Osteoblast (primary cell): ENCODE measurements around the gene VCL. TPM values are rescaled to one million over a fixed set of nuclear protein-coding genes. Genes with fewer than 3 reads are reported as not detected.

ENCODE experiments used
- DNase-seq: peaks from one replicate; pipeline ENCODE4 v3.0.0; 2011; ENCODE audit warnings: low spot score, mixed read lengths; ENCODE audit not compliant: insufficient read length; ENCODE audit errors: missing footprints
- H2AFZ ChIP-seq: 2 replicates; pipeline ENCODE4 v1.6.0; 2011; ENCODE audit warnings: mild to moderate bottlenecking, low read length
- H3K27ac ChIP-seq: 2 replicates; pipeline ENCODE4 v1.5.1; 2011; ENCODE audit warnings: mild to moderate bottlenecking, low read depth, low read length, moderate library complexity
- H3K27me3 ChIP-seq: 2 replicates; pipeline ENCODE4 v1.6.0; 2012; ENCODE audit warnings: mild to moderate bottlenecking, control low read depth, inconsistent platforms, low read length, moderate library complexity; ENCODE audit not compliant: insufficient read depth
- H3K36me3 ChIP-seq: 2 replicates; pipeline ENCODE4 v1.5.1; 2011; ENCODE audit warnings: mild to moderate bottlenecking, low read length, control low read depth, moderate library complexity; ENCODE audit not compliant: insufficient read depth
- H3K4me1 ChIP-seq: 2 replicates; pipeline ENCODE4 v1.5.1; 2011; ENCODE audit warnings: mild to moderate bottlenecking, low read length, control low read depth, moderate library complexity; ENCODE audit not compliant: insufficient read depth
- H3K4me2 ChIP-seq: 2 replicates; pipeline ENCODE4 v1.6.0; 2011; ENCODE audit warnings: mild to moderate bottlenecking, low read length; ENCODE audit not compliant: insufficient read depth
- H3K4me3 ChIP-seq: fragments of 200-600 bp; sonication (generic); 3 replicates; pipeline ENCODE4 v1.5.1; 2012; ENCODE audit warnings: mild to moderate bottlenecking, low read length, inconsistent platforms; ENCODE audit not compliant: insufficient read depth
- H3K79me2 ChIP-seq: 2 replicates; pipeline ENCODE4 v1.6.0; 2012; ENCODE audit warnings: mild to moderate bottlenecking, low read length, control low read depth, inconsistent platforms; ENCODE audit not compliant: insufficient read depth
- H3K9me3 ChIP-seq: 2 replicates; pipeline ENCODE4 v1.5.1; 2011; ENCODE audit warnings: low read depth, low read length, control low read depth
- H4K20me1 ChIP-seq: 2 replicates; pipeline ENCODE4 v1.6.0; 2012; ENCODE audit warnings: mild to moderate bottlenecking, low read length, control low read depth; ENCODE audit not compliant: insufficient read depth
- CTCF ChIP-seq: IDR thresholded peaks from 2 replicates; pipeline ENCODE4 v1.5.1; 2011; ENCODE audit warnings: mild to moderate bottlenecking, low read depth, low read length, moderate library complexity; ENCODE audit errors: extremely low read depth
- total RNA-seq: library from RNA; depleted of rRNA; stranded (reverse); fragments of >200 nt; gene quantifications from 2 replicates; pipeline ENCODE4 v1.2.3, GENCODE V29; 2012

VCL gene
- total RNA-seq, 1 donor: 201 TPM

DNA sequence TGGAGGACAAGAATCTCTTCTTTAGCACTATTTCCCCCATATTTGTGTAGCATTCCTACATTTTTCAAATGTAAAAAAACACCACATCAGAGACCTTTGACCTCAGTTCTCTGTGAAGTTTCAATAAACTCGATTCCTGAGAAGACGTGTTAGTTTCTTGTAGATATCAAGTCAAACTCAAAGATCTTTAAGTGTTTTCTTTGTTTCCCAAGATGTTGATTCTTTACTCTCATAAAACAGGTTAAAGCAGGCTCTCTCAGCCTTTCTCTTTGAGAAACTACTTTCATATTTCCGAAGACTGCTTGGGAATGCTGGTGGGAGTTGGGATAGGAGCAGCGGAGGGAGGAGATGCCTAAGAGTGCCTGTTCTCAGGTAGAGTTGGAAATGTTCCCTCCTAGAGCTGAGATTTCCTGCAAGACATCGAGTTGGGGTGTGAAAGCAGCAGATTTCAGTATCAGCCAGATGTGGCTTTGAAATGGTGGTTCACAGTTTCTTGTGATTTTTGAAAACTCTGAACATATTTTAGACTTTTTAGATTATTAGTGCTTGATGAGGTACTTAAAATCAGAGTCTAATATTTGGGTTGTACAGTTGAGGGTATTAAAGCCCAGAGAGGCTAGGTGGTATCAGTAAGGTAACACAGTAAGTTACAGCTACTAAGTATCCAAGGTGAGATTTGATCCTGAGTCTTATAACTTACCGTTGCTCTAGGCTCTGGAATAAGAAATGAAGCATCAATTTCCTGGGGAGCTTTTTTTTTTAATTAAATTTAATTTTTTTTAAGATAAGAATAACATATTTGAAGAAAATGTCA is 167.0 kb downstream of the VCL start:
- no peaks in the 10 kb centered on the region for H3K36me3 ChIP-seq
- no peak overlapping the region for H3K4me3 ChIP-seq
- H4K20me1 ChIP-seq: no peaks in the 10 kb centered on the region
- TF ChIP-seq CTCF: no peak
- peaks cover 15% of the 10 kb centered on the region for H3K4me1 ChIP-seq
- peak overlapping the region; percentile 3 for H3K4me2 ChIP-seq
- H3K79me2 ChIP-seq: no peaks in the 10 kb centered on the region
- H3K9me3 ChIP-seq: no peaks in the 10 kb centered on the region
- no peak for DNase-seq
- H2AFZ ChIP-seq: peak overlapping the region; percentile 44
- H3K27ac ChIP-seq: no peak overlapping the region
- no peaks in the 10 kb centered on the region for H3K27me3 ChIP-seq

- H3K4me2 ChIP-seq: no peak overlapping the region
- H3K79me2 ChIP-seq: no peaks in the 10 kb centered on the region
- peaks cover 15% of the 10 kb centered on the region for H3K4me1 ChIP-seq
- DNase-seq: no peak
- H2AFZ ChIP-seq: no peak overlapping the region
- TF ChIP-seq CTCF: no peak
- no peak overlapping the region for H3K27ac ChIP-seq
- no peak overlapping the region for H3K4me3 ChIP-seq
- no peaks in the 10 kb centered on the region for H3K36me3 ChIP-seq
- H3K9me3 ChIP-seq: no peaks in the 10 kb centered on the region
- H4K20me1 ChIP-seq: no peaks in the 10 kb centered on the region
- H3K27me3 ChIP-seq: no peaks in the 10 kb centered on the region
Measured at GRCh38 chr10:74165530-74165901, 167.6 kb downstream of the VCL start.

DNA sequence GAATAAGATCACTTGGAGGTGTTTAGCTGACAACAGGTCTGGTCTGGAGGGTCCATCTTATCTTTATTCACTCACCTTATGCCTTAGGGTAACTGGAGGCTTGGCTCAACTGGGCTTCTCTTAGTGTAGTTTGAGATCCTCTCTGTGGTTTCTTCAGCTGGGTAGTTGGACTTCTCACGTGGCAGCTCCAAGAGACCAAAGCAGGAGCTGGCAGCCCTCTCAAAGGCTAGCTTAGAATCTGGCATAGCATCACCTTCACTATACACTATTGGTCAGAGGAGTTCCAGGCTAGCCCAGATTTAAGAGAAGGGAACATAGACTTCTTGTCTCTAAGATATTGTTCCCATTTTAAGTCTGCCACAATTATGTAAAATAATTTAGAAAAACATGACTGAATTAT is 169.5 kb downstream of the VCL start:
- H3K36me3 ChIP-seq: no peaks in the 10 kb centered on the region
- no peaks in the 10 kb centered on the region for H4K20me1 ChIP-seq
- no peaks in the 10 kb centered on the region for H3K9me3 ChIP-seq
- H3K4me3 ChIP-seq: no peak overlapping the region
- peaks cover 15% of the 10 kb centered on the region for H3K4me1 ChIP-seq
- no peaks in the 10 kb centered on the region for H3K27me3 ChIP-seq
- TF ChIP-seq CTCF: no peak
- no peaks in the 10 kb centered on the region for H3K79me2 ChIP-seq
- DNase-seq: no peak
- no peak overlapping the region for H3K27ac ChIP-seq
- no peak overlapping the region for H3K4me2 ChIP-seq
- no peak overlapping the region for H2AFZ ChIP-seq

Other genes with a start within 250 kb of the VCL start
- gene CHCHD1, start 216.1 kb upstream of the VCL start, total RNA-seq: 11.2 and 12.7 TPM in 2 replicates
- gene ZSWIM8, start 212.5 kb upstream of the VCL start, total RNA-seq: 63.1 and 76.7 TPM in 2 replicates
- 30.4 and 35.8 TPM in 2 replicates for gene NDST2, start 186.5 kb upstream of the VCL start, total RNA-seq
- 22.4 and 28.3 TPM in 2 replicates for gene CAMK2G, start 123.6 kb upstream of the VCL start, total RNA-seq
- 27.9 and 40.7 TPM in 2 replicates for gene PLAU, start 87.0 kb upstream of the VCL start, total RNA-seq
- 35.8 and 37.7 TPM in 2 replicates for gene AP3M1, start 152.7 kb downstream of the VCL start, total RNA-seq
- gene ADK, start 153.1 kb downstream of the VCL start, total RNA-seq: 34.0 and 46.3 TPM in 2 replicates